ENCODE results near the gene GULP1.

GULP1 gene

DNA sequence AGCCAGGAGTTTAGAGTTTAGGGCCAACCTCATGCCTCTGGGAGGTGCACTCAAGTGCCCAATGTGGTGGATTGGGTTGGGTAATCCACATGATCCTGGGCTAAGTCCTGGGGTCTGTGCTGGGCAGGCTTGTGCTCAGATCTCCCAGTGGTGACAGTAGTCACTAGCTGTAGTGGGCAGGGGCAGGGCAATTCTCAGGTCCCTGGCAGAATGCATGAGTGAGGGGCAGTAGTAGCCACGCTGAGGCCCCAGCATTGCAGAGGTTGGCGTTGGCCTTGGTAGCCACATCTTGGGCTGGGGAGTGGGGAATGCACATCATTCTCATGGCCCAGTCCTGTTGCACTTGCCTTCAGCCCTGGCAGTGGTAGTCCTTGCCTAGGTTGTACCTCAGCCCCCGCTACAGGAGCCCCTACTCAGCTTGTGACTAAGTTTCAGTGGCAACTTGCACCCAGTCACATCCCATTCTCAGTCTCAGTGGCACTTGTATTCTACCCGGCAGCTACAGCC, 269.9 kb downstream of the GULP1 start:
- Mint-ChIP-seq H3K9me3 (peaks cover 8 to 15% of the 10 kb centered on the region in 2 donors), H3K27ac (no peak overlapping the region), H3K36me3 (ENCODE audit: insufficient read depth) (no peaks in the 10 kb centered on the region), H3K4me1 (ENCODE audit: low read depth in 2 of 2) (no peaks in the 10 kb centered on the region), H3K27me3 (no peaks in the 10 kb centered on the region), H3K4me3 (no peak overlapping the region)
- no peak for ATAC-seq (replicated peaks)
- no peak for DNase-seq

DNA sequence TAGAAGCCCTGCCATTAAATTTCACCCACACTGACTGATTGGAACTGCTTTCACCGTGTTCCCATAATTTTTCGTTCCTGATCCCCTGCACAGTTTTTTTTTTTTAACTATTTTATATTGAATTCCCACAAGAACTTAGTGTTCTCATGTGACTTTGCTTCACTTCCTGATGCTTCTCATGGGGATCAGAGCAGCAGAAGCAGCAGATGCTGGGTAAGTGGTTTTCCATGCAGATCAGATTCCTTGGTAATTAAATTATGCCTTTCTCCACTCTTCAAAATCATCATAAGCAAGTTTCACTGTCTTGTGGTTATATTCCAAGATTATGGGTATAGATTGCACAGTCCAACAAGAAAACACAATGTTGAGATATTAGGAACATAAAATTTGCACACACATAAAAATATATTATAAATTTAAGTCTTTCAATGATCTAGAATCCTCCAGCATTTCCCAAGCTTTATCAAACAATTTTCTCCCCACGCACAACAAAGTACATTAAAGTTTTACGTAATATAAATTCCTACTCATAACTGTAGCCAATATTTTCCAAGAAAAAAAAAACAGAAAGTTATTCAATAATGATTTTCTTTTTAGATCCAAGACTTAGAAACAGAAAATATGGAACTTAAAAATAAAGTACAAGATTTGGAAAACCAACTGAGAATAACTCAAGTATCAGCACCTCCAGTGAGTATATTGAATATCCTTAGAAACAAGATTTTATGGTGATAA, 277.9 kb downstream of the GULP1 start:
- no peak for DNase-seq
- Mint-ChIP-seq H3K36me3 (ENCODE audit: insufficient read depth) (no peaks in the 10 kb centered on the region), H3K27ac (no peak overlapping the region), H3K9me3 (peaks cover 0 to 2% of the 10 kb centered on the region in 2 donors), H3K27me3 (no peaks in the 10 kb centered on the region), H3K4me3 (no peak overlapping the region), H3K4me1 (ENCODE audit: low read depth in 2 of 2) (no peaks in the 10 kb centered on the region)
- ATAC-seq (replicated peaks) = no peak

DNA sequence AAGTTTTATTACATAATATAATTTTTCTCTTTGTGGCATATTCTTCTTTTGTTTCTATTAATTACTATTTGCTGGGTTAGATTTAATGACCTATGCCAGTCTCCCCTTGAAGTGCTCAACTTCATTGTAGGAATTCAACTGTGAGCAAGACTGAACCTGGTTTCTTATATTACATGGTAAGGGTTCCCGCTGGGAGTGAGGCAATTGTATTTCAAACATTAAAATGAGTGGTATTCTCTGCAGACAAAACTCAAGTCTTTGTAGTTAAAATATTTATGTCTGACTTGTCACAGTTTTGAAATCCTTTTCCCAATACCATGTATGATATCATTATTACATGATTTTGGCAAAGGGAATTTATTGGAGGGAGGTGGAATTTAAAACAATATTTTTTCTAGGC, 278.7 kb downstream of the GULP1 start:
- no peak overlapping the region for H3K4me3 Mint-ChIP-seq
- H3K36me3 Mint-ChIP-seq (ENCODE audit: insufficient read depth) = no peaks in the 10 kb centered on the region
- H3K27ac Mint-ChIP-seq = no peak overlapping the region
- no peaks in the 10 kb centered on the region for H3K27me3 Mint-ChIP-seq
- peaks cover 2 to 6% of the 10 kb centered on the region in 2 donors for H3K9me3 Mint-ChIP-seq
- no peak for ATAC-seq (replicated peaks)
- DNase-seq = no peak
- H3K4me1 Mint-ChIP-seq (ENCODE audit: low read depth in 2 of 2) = no peaks in the 10 kb centered on the region

DNA sequence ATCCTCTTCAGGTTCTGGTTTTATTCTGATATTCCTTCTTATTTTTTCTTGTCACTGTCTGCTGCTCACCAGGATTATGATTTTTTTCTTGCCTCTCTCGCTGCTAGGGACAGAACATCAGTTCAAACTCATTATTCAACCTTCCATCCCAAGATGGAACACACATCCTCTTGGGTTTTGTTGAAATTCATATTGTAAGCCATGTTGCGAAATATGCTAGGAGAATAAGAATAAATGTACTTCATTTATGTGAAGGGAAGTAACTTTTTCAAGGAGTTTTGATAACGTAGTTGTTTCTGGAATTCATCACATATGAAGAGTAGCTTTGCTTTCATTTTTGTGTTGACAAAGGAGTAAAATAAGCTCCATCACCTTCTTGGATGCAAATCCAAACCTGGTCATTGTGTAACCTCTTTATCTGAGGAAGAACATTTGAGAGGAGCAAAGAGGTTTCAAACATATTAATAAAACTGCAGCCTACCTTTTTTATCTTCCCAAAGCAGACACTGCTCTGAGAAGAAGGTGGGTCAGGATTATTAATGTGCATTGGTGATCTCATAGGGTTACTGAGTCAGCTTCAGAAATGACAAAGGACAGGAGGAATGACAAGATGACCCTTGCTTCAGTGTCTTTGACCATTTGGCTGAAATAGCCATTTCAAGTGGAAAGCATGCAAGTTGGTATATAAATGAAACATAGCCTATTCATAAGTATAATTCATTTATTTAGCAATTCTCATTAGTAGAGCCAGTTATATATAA, 280.0 kb downstream of the GULP1 start:
- ATAC-seq (replicated peaks) (no peak), DNase-seq (no peak)
- Mint-ChIP-seq H3K27ac (no peak overlapping the region), H3K4me1 (ENCODE audit: low read depth in 2 of 2) (no peaks in the 10 kb centered on the region), H3K36me3 (ENCODE audit: insufficient read depth) (no peaks in the 10 kb centered on the region), H3K4me3 (no peak overlapping the region), H3K27me3 (no peaks in the 10 kb centered on the region), H3K9me3 (peaks cover 2 to 8% of the 10 kb centered on the region in 2 donors)

DNA sequence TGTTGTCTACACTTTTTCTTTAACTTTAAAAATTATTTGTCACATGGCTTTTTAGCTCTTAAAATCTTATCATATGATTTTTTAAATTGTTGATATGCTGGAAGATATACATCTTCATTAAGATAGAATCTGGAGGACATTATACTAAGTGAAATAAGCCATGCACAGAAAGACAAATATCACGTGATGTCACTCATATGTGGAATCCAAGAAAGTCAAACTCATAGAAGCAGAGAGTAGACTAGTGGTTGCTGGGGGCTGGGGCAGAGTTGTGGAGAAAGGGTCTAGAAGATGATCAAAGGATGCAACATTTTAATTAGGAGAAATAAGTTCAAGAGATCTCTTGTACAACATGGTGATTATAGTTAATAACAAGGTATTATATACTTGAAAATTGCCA, 280.9 kb downstream of the GULP1 start:
- Mint-ChIP-seq H3K9me3 (peaks cover 2 to 8% of the 10 kb centered on the region in 2 donors), H3K27me3 (no peaks in the 10 kb centered on the region), H3K4me1 (ENCODE audit: low read depth in 2 of 2) (no peaks in the 10 kb centered on the region), H3K36me3 (ENCODE audit: insufficient read depth) (no peaks in the 10 kb centered on the region), H3K4me3 (no peak overlapping the region), H3K27ac (no peak overlapping the region)
- DNase-seq (no peak), ATAC-seq (replicated peaks) (no peak)

DNA sequence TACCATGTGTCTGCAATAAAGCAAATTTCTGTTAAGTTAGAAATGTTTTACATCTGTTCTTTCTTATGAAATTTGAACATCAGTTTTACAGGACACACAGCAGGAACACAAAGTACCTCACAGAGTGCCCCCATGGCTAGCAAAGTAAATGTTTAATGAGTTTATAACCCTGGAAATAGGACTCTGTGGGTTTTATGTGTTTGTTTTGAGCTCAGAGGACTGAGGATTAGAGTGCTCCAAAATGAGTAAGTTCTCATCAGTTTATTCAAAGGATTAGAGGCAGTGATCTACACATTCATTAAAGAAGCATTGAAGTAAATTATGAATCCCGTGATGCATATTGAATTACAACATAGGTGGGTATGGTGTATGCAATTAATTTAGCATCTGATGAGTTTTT, 281.8 kb downstream of the GULP1 start:
- no peaks in the 10 kb centered on the region for H3K27me3 Mint-ChIP-seq
- no peak for ATAC-seq (replicated peaks)
- H3K27ac Mint-ChIP-seq = no peak overlapping the region
- no peak overlapping the region for H3K4me3 Mint-ChIP-seq
- no peak for DNase-seq
- H3K36me3 Mint-ChIP-seq (ENCODE audit: insufficient read depth) = no peaks in the 10 kb centered on the region
- H3K9me3 Mint-ChIP-seq = peaks cover 2 to 8% of the 10 kb centered on the region in 2 donors
- no peaks in the 10 kb centered on the region for H3K4me1 Mint-ChIP-seq (ENCODE audit: low read depth in 2 of 2)

DNA sequence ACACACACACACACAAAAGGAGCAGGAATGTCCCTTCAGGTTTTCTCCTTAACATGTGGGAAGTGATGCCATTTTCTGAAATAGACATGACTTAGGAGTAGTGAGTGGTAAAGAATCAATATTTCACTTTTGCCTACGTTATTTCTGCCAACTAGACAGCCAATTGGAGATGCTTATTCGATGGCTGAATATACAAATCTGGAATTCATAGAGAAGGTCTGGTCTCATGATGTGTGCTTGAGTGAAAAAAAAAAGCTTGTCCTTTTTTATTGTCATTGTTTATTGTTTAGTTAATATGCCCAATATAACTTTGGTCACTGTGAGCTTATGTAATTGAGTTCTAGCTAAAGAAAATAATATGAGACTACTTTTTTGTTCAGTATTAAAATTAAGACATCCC, 284.3 kb downstream of the GULP1 start:
- Mint-ChIP-seq H3K4me1 (ENCODE audit: low read depth in 2 of 2) (no peaks in the 10 kb centered on the region), H3K36me3 (ENCODE audit: insufficient read depth) (no peaks in the 10 kb centered on the region), H3K4me3 (no peak overlapping the region), H3K27ac (no peak overlapping the region), H3K27me3 (no peaks in the 10 kb centered on the region), H3K9me3 (peaks cover 2 to 8% of the 10 kb centered on the region in 2 donors)
- ATAC-seq (replicated peaks) (no peak), DNase-seq (no peak)

DNA sequence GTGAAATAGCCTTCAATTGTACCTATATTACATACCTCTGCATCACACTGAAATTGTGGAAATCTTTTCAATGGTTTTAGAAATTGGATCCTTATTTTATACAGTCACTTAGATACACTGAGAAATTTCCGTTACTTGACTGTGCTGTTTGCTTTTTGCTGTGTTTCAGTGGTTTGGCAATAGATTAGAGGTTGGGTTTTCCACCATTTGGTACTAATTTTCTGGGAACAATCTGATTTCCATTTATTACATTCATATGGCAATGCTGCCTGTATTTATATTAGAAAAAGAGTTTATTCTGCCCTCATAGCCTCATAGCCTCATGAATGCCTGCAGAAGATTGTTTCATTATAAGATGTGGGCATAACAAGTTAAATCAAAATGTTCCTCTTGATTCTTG, 285.0 kb downstream of the GULP1 start:
- H3K27ac Mint-ChIP-seq = no peak overlapping the region
- H3K9me3 Mint-ChIP-seq = peaks cover 0 to 8% of the 10 kb centered on the region in 2 donors
- H3K36me3 Mint-ChIP-seq (ENCODE audit: insufficient read depth) = no peaks in the 10 kb centered on the region
- H3K4me3 Mint-ChIP-seq = no peak overlapping the region
- DNase-seq (no peak), ATAC-seq (replicated peaks) (no peak)
- H3K27me3 Mint-ChIP-seq = no peaks in the 10 kb centered on the region
- no peaks in the 10 kb centered on the region for H3K4me1 Mint-ChIP-seq (ENCODE audit: low read depth in 2 of 2)

DNA sequence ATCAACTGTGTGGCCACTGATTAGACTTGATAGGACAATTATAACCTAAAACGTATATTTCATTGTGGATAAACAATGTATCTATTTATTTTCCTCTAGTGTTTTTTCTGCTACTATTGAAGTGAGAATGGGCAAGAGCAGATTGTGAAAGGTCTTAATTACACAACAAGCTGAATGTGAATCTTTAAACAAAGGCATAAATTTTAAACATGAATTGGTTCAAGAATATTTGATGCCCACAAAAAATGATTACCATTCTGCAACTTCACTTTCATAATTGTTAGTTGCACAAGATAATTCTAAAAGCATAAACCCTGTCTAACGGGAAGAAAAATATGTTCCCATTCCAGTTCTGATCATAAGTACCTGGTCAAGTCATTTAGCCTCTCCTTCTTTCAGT, 285.6 kb downstream of the GULP1 start:
- Mint-ChIP-seq H3K4me1 (ENCODE audit: low read depth in 2 of 2) (no peaks in the 10 kb centered on the region), H3K4me3 (no peak overlapping the region), H3K36me3 (ENCODE audit: insufficient read depth) (no peaks in the 10 kb centered on the region), H3K27me3 (no peaks in the 10 kb centered on the region), H3K9me3 (peaks cover under 1 to 8% of the 10 kb centered on the region in 2 donors), H3K27ac (no peak overlapping the region)
- ATAC-seq (replicated peaks) (no peak), DNase-seq (no peak)

DNA sequence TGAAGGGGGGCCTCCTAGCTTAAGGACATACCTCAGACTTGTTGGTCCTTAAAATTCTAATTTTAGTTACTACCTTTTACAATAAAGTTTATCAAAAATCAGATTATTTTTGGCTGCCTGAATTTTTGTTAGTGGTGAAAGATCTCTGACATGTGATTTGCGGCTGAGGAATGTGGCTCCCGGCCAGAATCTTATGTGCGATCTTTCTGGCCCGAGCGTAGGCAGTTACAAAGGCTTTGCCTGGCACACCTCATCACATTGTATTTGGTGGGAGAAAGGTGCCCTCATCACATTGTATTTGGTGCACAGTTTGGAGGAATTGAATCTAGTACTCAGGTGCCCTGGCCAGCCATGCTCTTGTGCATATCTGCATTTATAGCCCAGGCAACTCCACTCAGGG, 289.1 kb downstream of the GULP1 start:
- no peak for ATAC-seq (replicated peaks)
- Mint-ChIP-seq H3K9me3 (peaks cover 0 to 3% of the 10 kb centered on the region in 2 donors), H3K36me3 (ENCODE audit: insufficient read depth) (no peaks in the 10 kb centered on the region), H3K27ac (no peak overlapping the region), H3K27me3 (no peaks in the 10 kb centered on the region), H3K4me3 (no peak overlapping the region), H3K4me1 (ENCODE audit: low read depth in 2 of 2) (no peaks in the 10 kb centered on the region)
- no peak for DNase-seq

DNA sequence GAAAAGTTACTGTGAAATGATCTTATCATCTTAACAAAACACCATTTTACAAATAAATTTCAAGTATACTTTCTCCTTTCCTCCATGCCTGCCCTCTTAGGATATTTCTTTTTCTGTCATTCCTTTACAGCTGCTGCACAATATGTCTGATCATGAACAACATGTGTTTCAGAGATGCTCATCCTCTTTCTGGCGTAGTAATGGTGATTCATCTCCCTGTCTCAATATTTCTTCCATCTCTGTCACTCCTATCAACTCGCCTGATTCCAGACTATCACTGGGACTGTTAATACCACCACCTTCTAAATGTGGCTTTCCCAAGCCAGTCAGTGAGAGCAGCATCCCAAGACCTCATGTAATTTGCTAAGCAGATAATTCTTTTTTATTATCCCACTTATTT, 290.5 kb downstream of the GULP1 start:
- peaks cover 0 to 3% of the 10 kb centered on the region in 2 donors for H3K9me3 Mint-ChIP-seq
- no peak overlapping the region for H3K4me3 Mint-ChIP-seq
- no peaks in the 10 kb centered on the region for H3K36me3 Mint-ChIP-seq (ENCODE audit: insufficient read depth)
- ATAC-seq (replicated peaks) (no peak), DNase-seq (no peak)
- no peaks in the 10 kb centered on the region for H3K27me3 Mint-ChIP-seq
- no peak overlapping the region for H3K27ac Mint-ChIP-seq
- H3K4me1 Mint-ChIP-seq (ENCODE audit: low read depth in 2 of 2) = no peaks in the 10 kb centered on the region

DNA sequence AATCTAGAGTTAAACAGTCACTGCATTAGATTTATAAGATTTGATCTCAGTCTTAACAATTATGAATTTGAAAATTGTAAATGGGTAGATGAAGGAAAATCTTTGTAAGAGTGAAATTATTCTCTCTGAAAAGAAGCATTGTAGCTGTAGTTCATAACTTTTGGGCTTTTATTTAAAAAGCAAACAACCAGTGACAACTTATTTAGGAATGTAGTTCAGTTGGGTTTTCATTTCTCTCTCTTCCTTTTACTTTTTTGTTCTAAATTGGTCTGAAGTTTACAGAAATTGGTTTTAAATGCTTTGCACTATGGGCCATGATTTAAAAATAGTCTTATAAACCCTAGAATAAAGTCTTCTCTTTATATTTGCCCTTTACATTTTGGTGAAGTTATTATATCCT, 296.6 kb downstream of the GULP1 start:
- H3K27me3 Mint-ChIP-seq = no peaks in the 10 kb centered on the region
- no peak for DNase-seq
- no peaks in the 10 kb centered on the region for H3K9me3 Mint-ChIP-seq
- no peak overlapping the region for H3K4me3 Mint-ChIP-seq
- no peak for ATAC-seq (replicated peaks)
- H3K4me1 Mint-ChIP-seq (ENCODE audit: low read depth in 2 of 2) = no peaks in the 10 kb centered on the region
- H3K27ac Mint-ChIP-seq = no peak overlapping the region
- no peaks in the 10 kb centered on the region for H3K36me3 Mint-ChIP-seq (ENCODE audit: insufficient read depth)

DNA sequence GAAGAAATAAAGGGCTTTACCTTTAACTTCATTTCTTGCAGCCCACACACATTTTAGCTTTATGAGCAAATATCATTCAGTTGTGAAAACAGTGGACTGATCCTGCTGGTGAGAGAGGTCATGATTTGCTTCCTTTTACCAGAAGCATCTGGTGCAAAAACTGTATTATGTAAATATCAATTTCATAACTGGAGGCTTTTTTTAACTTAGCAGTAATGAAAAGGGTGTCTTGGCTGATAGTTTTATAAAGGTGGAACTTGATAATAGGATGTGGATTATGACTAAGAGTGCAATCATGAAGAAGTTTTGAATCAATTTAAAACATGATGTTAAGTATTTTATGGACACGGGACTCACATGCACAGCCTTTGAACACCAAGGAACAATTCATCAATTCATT, 304.4 kb downstream of the GULP1 start:
- H3K36me3 Mint-ChIP-seq (ENCODE audit: insufficient read depth) = no peaks in the 10 kb centered on the region
- H3K9me3 Mint-ChIP-seq = no peaks in the 10 kb centered on the region
- H3K27me3 Mint-ChIP-seq = no peaks in the 10 kb centered on the region
- no peak overlapping the region for H3K4me3 Mint-ChIP-seq
- no peak for ATAC-seq (replicated peaks)
- no peak for DNase-seq
- H3K4me1 Mint-ChIP-seq (ENCODE audit: low read depth in 2 of 2) = no peaks in the 10 kb centered on the region
- no peak overlapping the region for H3K27ac Mint-ChIP-seq

DNA sequence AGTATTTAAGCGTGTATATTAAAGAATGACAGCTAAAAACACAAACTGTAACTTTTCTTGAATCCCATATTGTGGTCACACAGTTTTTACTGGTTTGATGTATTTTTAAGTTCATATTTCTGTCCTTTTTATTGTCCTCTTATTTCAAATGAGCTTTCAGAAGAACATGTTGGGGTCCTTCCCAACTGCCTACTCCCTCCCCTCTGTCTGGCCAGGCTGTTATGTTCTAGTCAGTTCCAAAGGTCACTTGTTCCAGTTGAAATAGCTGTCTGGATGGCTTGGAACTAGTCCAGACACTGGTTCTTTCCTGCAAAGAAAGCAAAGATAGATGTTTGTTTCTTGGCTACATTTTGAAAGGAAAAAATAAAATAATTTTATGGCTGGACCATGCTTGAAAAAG, 306.9 kb downstream of the GULP1 start:
- no peak for ATAC-seq (replicated peaks)
- Mint-ChIP-seq H3K36me3 (ENCODE audit: insufficient read depth) (no peaks in the 10 kb centered on the region), H3K9me3 (no peaks in the 10 kb centered on the region), H3K27me3 (no peaks in the 10 kb centered on the region), H3K4me3 (no peak overlapping the region), H3K27ac (no peak overlapping the region), H3K4me1 (ENCODE audit: low read depth in 2 of 2) (no peaks in the 10 kb centered on the region)
- no peak for DNase-seq
